HEK293 (cell line): Measurements from ENCODE around the gene FOXP1.

Experiments
- TF ChIP-seq, protein P1 (sequence below): fragments of 450-650 bp; formaldehyde crosslinking; IDR thresholded peaks from 2 replicates; pipeline ENCODE4 v1.5.1; 2016; ENCODE audit warnings: missing biosample characterization, missing genetic modification characterization
- TF ChIP-seq, protein P2 (sequence below): fragments of 450-650 bp; formaldehyde crosslinking; IDR thresholded peaks from 2 replicates; pipeline ENCODE4 v1.5.1; 2017; ENCODE audit warnings: missing biosample characterization, missing genetic modification characterization

DNA sequence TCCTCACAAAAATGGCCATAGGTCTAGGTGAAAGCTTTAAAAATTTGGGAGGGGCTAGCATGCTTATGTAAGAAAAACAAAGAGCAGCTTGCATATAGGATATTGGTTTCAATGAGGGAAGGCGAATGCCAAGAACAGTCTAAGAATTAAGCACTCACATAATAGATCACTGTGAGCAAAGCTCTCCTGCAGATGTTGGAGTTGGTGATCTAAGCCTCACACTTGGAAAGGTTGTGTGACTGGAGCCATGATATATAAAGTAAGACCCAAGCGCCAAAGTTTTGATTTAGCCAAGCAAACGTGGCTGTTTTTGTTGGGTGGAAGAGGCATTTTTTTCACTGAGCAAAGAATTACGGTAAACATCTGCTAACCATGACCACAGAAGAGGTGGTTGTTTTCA, 237.5 kb downstream of the FOXP1 start:
- TF ChIP-seq, protein P1, sequence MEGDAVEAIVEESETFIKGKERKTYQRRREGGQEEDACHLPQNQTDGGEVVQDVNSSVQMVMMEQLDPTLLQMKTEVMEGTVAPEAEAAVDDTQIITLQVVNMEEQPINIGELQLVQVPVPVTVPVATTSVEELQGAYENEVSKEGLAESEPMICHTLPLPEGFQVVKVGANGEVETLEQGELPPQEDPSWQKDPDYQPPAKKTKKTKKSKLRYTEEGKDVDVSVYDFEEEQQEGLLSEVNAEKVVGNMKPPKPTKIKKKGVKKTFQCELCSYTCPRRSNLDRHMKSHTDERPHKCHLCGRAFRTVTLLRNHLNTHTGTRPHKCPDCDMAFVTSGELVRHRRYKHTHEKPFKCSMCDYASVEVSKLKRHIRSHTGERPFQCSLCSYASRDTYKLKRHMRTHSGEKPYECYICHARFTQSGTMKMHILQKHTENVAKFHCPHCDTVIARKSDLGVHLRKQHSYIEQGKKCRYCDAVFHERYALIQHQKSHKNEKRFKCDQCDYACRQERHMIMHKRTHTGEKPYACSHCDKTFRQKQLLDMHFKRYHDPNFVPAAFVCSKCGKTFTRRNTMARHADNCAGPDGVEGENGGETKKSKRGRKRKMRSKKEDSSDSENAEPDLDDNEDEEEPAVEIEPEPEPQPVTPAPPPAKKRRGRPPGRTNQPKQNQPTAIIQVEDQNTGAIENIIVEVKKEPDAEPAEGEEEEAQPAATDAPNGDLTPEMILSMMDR (tag by site-specific recombination) = no peak
- TF ChIP-seq, protein P2, sequence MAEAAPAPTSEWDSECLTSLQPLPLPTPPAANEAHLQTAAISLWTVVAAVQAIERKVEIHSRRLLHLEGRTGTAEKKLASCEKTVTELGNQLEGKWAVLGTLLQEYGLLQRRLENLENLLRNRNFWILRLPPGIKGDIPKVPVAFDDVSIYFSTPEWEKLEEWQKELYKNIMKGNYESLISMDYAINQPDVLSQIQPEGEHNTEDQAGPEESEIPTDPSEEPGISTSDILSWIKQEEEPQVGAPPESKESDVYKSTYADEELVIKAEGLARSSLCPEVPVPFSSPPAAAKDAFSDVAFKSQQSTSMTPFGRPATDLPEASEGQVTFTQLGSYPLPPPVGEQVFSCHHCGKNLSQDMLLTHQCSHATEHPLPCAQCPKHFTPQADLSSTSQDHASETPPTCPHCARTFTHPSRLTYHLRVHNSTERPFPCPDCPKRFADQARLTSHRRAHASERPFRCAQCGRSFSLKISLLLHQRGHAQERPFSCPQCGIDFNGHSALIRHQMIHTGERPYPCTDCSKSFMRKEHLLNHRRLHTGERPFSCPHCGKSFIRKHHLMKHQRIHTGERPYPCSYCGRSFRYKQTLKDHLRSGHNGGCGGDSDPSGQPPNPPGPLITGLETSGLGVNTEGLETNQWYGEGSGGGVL (tag by site-specific recombination) = no peak
